HG03108 (cell line): ENCODE results near the gene ACKR2.

Experiments
- ATAC-seq: cut with Tn5 transposase; IDR thresholded peaks from one replicate; pipeline ENCODE4 v1.9.1; 2021; ENCODE audit warnings: moderate library complexity; ENCODE audit not compliant: unreplicated experiment

ACKR2 gene

GRCh38 chr3:42853739-42854302 is 44.6 kb downstream of the ACKR2 start:
- no peak for ATAC-seq

GRCh38 chr3:42855219-42855546 is 45.9 kb downstream of the ACKR2 start:
- no peak for ATAC-seq

DNA sequence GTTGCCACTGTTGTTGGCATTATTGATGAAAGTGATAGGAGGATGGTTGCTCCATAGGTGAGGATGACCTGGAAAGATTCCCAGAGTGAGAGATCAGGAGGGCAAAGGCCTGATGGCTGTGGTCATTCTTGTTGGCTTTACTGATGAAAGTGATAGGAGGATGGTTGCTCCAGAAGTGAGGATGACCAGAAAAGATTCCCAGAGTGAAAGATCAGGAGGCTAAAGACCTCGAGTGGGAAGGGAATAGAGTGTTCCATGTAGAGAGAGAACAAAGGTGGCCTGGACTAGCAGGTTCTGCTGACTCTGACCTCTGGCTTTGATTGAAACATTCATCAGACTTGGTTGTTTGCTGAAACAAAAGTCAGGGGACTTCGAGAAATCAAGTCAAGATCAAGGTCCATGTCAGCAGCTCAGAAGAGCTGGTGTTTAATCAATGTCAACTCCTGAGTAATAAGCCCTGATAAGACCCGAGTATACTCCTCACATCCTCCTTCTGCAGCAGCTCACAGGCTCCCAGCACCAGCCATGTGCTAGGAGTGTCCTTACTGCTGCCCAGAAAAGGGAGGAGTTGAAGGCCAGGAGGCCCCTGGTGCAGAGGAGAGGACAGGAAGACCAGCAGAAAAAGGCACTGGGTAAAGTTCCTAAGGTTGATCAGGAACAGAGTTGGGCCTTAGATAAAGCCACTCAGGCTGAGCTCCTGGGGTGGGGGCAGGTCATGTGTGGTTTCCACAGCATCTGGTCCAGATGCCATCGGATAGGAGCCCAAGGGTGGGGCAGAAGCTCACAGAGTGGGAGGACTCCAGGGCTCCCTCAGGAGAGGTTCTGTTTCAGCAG is 46.5 kb downstream of the ACKR2 start:
- ATAC-seq = no peak

DNA sequence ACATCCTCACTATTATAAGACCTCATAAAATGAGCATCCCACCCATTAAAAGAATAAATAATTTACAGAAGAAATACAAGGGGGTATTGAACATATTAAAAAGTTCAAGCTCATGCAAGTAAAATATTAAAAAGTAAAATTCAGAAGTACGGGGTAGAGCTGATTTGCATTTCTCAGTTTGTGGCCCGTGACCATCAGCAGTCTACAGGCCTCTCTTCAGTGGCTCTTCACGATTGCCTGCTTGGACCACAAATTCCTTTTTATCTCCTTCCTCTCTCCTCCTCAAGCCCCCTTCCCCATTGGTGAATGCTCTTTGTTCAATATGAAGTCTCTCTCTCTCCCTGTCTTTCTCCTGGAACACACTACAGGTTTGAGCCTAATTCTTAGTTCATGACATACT is 47.3 kb downstream of the ACKR2 start:
- no peak for ATAC-seq

- no peak for ATAC-seq
Observed at GRCh38 chr3:42864321-42864950, 55.2 kb downstream of the ACKR2 start.

GRCh38 chr3:42865256-42865655 is 56.0 kb downstream of the ACKR2 start:
- ATAC-seq = no peak

DNA sequence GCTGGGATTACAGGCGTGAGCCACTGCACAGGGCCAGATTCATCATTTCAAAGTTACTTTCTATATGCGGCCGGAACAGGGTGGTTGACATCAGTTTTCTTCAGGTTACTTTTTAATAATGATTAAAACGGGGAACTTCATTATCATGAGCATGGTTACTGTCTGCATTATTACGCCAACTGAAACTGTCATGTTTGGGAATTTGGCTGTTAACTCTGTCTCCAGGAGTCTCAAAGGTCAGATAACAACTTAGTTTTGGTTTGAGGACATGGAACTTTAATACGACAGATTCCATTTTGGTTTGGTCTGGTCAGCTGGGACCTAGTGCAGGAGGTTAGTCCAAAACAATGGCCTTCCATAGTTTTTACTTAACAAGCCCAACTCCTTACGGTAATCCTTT is 57.9 kb downstream of the ACKR2 start:
- no peak for ATAC-seq

DNA sequence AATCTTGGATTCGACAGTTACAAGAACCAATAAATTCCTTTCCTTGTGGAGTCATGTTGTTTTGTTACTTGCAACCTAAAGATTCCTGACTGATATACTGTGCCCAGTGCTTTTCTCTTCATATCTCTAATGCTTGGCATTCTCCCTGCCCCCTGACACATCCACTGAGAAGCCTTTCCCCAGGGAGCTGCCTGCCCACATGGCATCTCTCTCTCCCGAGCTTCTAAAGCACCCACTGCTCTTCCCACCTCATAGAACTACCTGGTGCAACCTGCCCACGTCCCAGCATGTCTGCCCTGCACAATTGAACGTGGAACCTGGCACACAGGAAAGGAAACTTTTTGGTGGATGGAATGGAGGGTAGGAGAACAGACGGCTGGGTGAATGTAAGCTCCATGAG is 59.6 kb downstream of the ACKR2 start:
- ATAC-seq = no peak

- ATAC-seq = no peak
Observed at GRCh38 chr3:42871592-42872196, 62.4 kb downstream of the ACKR2 start.

DNA sequence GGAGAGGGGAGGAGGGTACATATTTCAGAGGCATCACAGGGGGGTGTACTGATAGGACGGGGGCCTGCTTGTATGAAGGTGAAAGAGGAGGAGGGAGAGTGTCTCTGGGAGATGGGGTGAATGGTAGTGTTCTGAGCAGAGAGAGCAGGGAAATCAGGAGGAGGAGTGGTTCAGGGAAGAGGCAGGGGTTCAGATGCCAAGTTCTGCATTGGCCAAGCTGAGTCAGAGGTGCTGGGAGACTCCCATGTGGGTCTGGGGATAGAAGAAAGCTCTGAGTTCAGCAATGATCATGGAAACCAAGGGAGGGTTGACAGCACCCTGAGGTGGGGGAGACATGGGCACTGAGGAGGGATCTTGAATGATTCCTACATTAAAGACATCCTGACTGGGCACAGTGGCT is 63.5 kb downstream of the ACKR2 start:
- no peak for ATAC-seq

GRCh38 chr3:42873221-42873982 is 64.2 kb downstream of the ACKR2 start:
- no peak for ATAC-seq

DNA sequence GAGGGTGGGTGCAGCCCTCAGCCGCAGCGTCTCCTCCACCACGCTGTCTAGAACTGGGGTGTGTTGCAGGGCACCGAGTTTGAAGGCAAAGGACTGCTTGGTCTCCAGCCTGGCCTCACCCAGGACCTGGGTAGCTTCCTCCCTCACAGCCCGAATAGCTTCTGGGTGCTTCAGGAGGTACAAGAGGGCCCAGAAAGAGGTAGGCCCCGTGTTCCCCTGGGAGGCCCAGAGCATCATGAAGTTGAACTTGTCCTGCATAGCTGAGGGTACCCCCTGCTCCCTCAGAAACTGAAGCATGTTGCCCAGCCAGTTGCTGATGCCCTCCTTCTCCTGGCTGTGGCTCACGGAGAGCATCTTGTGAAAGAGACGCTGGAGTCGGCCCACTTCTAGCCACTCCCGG is 65.5 kb downstream of the ACKR2 start:
- ATAC-seq = no peak

- ATAC-seq = no peak
Observed at GRCh38 chr3:42875325-42876151, 66.3 kb downstream of the ACKR2 start, which contains the start of gene CYP8B1. Gene CYP8B1 (minus strand): TSS chr3:42875879. CDS start chr3:42875816, 63 bp downstream.

- no peak for ATAC-seq
Observed at GRCh38 chr3:42876401-42876800, 67.2 kb downstream of the ACKR2 start.

- ATAC-seq = no peak
Observed at GRCh38 chr3:42876940-42877720, 67.9 kb downstream of the ACKR2 start.

- ATAC-seq = no peak
Observed at GRCh38 chr3:42877881-42878280, 68.6 kb downstream of the ACKR2 start.

GRCh38 chr3:42880183-42880582 is 70.9 kb downstream of the ACKR2 start:
- no peak for ATAC-seq

DNA sequence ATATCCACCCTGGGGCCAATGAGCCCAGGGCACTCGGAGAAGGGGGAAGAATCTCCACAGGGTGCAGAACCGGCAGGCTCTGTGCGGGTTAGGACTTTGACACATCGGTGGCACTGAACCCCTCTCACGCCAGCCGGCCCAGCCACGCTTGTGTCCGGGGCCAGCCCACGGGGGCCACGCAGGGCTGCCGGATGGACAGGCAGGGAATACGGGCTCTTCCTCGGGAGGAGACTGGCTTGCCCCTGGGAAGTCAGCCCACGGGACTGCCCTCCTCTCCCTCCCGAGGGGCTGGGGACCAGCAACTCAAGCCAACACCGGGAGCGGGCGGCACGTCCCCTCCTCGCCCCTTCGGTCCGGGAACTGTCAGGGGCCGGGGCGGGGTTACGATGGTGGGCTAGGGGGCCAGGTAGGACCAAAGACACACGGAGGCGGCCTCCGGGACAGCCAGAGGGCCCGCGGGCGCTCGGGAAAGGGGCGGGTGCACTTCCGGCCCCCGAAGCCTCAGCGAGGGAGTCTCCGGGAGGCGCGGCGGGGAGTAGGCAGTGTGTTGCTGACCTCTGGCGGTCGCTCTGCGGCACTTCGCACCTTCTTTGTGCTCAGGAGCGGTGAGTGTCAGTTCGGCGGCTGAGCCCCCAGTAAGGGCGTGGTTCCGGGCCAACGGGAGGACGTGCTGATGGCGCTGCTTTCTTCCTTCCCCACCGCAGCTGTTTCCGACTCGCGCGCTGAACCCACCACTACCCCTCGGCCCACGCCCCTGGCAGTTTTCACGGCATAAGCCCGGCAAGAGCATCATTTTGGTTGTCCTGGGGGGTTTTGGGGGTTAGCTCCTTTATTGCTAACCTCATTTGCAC is 71.6 kb downstream of the ACKR2 start:
- peak; percentile 92 for ATAC-seq
